GM23248 (cell line): ENCODE data around the gene EMID1. TPM values are rescaled to one million over a fixed set of nuclear protein-coding genes. Genes with fewer than 3 reads are reported as not detected.

Source experiments
- DNase-seq: peaks from one replicate; pipeline ENCODE4 v3.0.0-alpha.2; 2015
- H2AFZ ChIP-seq: fragments of 200-600 bp; sonication (generic); 2 replicates; pipeline ENCODE4 v1.6.1; 2016; ENCODE audit warnings: antibody characterized with exemption
- H3F3A ChIP-seq: fragments of 200-600 bp; sonication (generic); 2 replicates; pipeline ENCODE4 v1.6.1; 2016; ENCODE audit warnings: mild to moderate bottlenecking, antibody characterized with exemption, mixed run types; ENCODE audit not compliant: insufficient read depth
- H3K27ac ChIP-seq: fragments of 200-600 bp; sonication (generic); 2 replicates; pipeline ENCODE4 v1.5.1; 2016; ENCODE audit warnings: mild to moderate bottlenecking
- H3K27me3 ChIP-seq: fragments of 200-600 bp; sonication (generic); replicated peaks from 2 replicates; pipeline ENCODE4 v1.6.1; 2016; ENCODE audit warnings: mild to moderate bottlenecking; ENCODE audit not compliant: insufficient read depth
- H3K36me3 ChIP-seq: fragments of 200-600 bp; sonication (generic); 2 replicates; pipeline ENCODE4 v1.6.1; 2016; ENCODE audit warnings: low read depth, mild to moderate bottlenecking
- H3K4me1 ChIP-seq: fragments of 200-600 bp; sonication (generic); 2 replicates; pipeline ENCODE4 v1.6.1; 2016; ENCODE audit warnings: mild to moderate bottlenecking; ENCODE audit not compliant: insufficient read depth
- H3K4me2 ChIP-seq: fragments of 200-600 bp; sonication (generic); one replicate; pipeline ENCODE4 v1.6.1; 2016; ENCODE audit warnings: mild to moderate bottlenecking; ENCODE audit not compliant: unreplicated experiment
- H3K4me3 ChIP-seq: fragments of 200-600 bp; sonication (generic); 2 replicates; pipeline ENCODE4 v1.5.1; 2016; ENCODE audit warnings: mild to moderate bottlenecking
- H3K79me2 ChIP-seq: fragments of 200-600 bp; sonication (generic); 2 replicates; pipeline ENCODE4 v1.6.1; 2016; ENCODE audit warnings: mild to moderate bottlenecking; ENCODE audit not compliant: insufficient read depth
- H3K9ac ChIP-seq: fragments of 200-600 bp; sonication (generic); 2 replicates; pipeline ENCODE4 v1.6.1; 2016; ENCODE audit warnings: mild to moderate bottlenecking
- H3K9me2 ChIP-seq: fragments of 200-600 bp; sonication (generic); 2 replicates; pipeline ENCODE4 v1.6.1; 2016; ENCODE audit warnings: mixed run types, mild to moderate bottlenecking, moderate library complexity; ENCODE audit not compliant: insufficient read depth
- H3K9me3 ChIP-seq: fragments of 200-600 bp; sonication (generic); one replicate; pipeline ENCODE4 v1.6.1; 2017; ENCODE audit warnings: low read depth
- H4K20me1 ChIP-seq: fragments of 200-600 bp; sonication (generic); 2 replicates; pipeline ENCODE4 v1.6.0; 2016; ENCODE audit not compliant: insufficient read depth
- EZH2 ChIP-seq: fragments of 200-600 bp; sonication (generic); IDR thresholded peaks from 2 replicates; pipeline ENCODE4 v1.6.1; 2018; ENCODE audit warnings: antibody characterized with exemption, mild to moderate bottlenecking; ENCODE audit not compliant: insufficient read depth, poor library complexity, severe bottlenecking
- EZH2phosphoT487 ChIP-seq: fragments of 200-600 bp; sonication (generic); IDR thresholded peaks from 2 replicates; pipeline ENCODE4 v1.6.1; 2018; ENCODE audit warnings: antibody characterized with exemption, moderate library complexity, mild to moderate bottlenecking, low read depth; ENCODE audit not compliant: insufficient read depth
- WGBS, 2 experiments: methylation state at CpG; one replicate each; pipeline ENCODE4 v1.1.6; 2015 to 2017; ENCODE audit warnings: low lambda C conversion rate in 2 of 2, low coverage in 1 of 2; ENCODE audit errors: missing lambda C conversion rate in 2 of 2; 5-methylcytosine and 5-hydroxymethylcytosine counted together
- in situ Hi-C: fragments of 300-500 bp; cut with MboI; formaldehyde crosslinking; loops from 2 replicates; pipeline ENCODE4 v1.15.0; 2020
- polyA plus RNA-seq: library from polyadenylated mRNA; unstranded; fragments of >200 nt; fragmentation: Nextera tagmentation; extraction: Ambion mirVana; gene quantifications from 2 replicates; pipeline ENCODE4 v1.2.1, GENCODE V29; 2016
- total RNA-seq: library from RNA; depleted of rRNA; stranded (reverse); fragments of >200 nt; shearing (Covaris generic); gene quantifications from 2 replicates; pipeline ENCODE4 v1.2.3, GENCODE V29; 2014

Gene EMID1
- total and polyA plus RNA-seq, 2 experiments from 2014 or later = not detected

GRCh38 chr22:29199702-29200400 is 5.8 kb upstream of the EMID1 start:
- H3K9me3 ChIP-seq = no peaks in the 10 kb centered on the region
- H3K27me3 ChIP-seq = peaks cover 13% of the 10 kb centered on the region; the same call in 1 of the 2 replicates
- no peak overlapping the region for H3K27ac ChIP-seq
- DNase-seq = no peak
- in situ Hi-C loops = no loop called here
- no peak overlapping the region for H3K4me3 ChIP-seq
- TF ChIP-seq EZH2 = no peak
- no peak for TF ChIP-seq EZH2phosphoT487
- no peaks in the 10 kb centered on the region for H3F3A ChIP-seq
- no peak overlapping the region for H3K9ac ChIP-seq
- no peak overlapping the region for H3K4me2 ChIP-seq
- no peaks in the 10 kb centered on the region for H3K9me2 ChIP-seq
- H3K79me2 ChIP-seq = no peaks in the 10 kb centered on the region
- H3K36me3 ChIP-seq = no peaks in the 10 kb centered on the region
- H4K20me1 ChIP-seq = no peaks in the 10 kb centered on the region
- WGBS, 2 experiments = 70 to 74% methylated on average over 8 of the region's 8 CpGs
- no peak overlapping the region for H2AFZ ChIP-seq
- H3K4me1 ChIP-seq = no peaks in the 10 kb centered on the region

DNA sequence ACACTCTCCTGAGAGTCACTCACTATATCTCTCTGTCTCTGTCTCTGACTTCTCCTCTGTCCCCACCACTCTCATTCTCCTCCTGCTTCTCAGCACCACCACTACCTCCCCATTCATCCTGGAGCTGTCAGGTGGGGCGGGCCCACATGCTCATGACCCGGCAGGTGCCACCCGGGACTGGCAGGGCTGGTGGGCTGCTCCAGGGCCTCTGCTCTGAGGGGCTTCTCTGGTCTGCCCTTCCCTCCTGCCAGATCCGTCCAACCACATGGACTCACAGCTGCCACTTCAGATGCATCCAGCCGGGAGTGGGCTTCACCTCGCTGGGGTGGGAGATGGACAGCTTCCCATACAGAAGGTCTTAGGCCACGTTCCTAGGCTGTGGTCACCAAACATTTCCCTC is 4.8 kb upstream of the EMID1 start:
- Histone ChIP-seq H3K4me3 (no peak overlapping the region), H3K9me3 (no peaks in the 10 kb centered on the region), H3K4me2 (no peak overlapping the region), H3K36me3 (no peaks in the 10 kb centered on the region), H3K27me3 (peaks cover 13% of the 10 kb centered on the region; the same call in 1 of the 2 replicates), H3K4me1 (no peaks in the 10 kb centered on the region), H4K20me1 (no peaks in the 10 kb centered on the region), H3K9me2 (no peaks in the 10 kb centered on the region), H3K9ac (no peak overlapping the region), H3F3A (no peaks in the 10 kb centered on the region), H3K27ac (no peak overlapping the region), H3K79me2 (no peaks in the 10 kb centered on the region), H2AFZ (no peak overlapping the region)
- no peak for DNase-seq
- TF ChIP-seq EZH2 = no peak
- TF ChIP-seq EZH2phosphoT487 = no peak
- WGBS, 2 experiments = 83 to 89% methylated on average over 7 of the region's 7 CpGs
- in situ Hi-C loops = no loop called here

- no peaks in the 10 kb centered on the region for H3K79me2 ChIP-seq
- no peak overlapping the region for H3K4me3 ChIP-seq
- no peak overlapping the region for H3K27ac ChIP-seq
- H3K9me2 ChIP-seq = no peaks in the 10 kb centered on the region
- H3K4me1 ChIP-seq = no peaks in the 10 kb centered on the region
- DNase-seq = no peak
- H3K36me3 ChIP-seq = no peaks in the 10 kb centered on the region
- H3K9me3 ChIP-seq = no peaks in the 10 kb centered on the region
- 79 to 81% methylated on average over 7 of the region's 7 CpGs for WGBS, 2 experiments
- H2AFZ ChIP-seq = no peak overlapping the region
- peaks cover 20% of the 10 kb centered on the region for H3K27me3 ChIP-seq
- H3F3A ChIP-seq = no peaks in the 10 kb centered on the region
- no peak overlapping the region for H3K4me2 ChIP-seq
- TF ChIP-seq EZH2 (no peak), EZH2phosphoT487 (no peak)
- no peak overlapping the region for H3K9ac ChIP-seq
- no peaks in the 10 kb centered on the region for H4K20me1 ChIP-seq
- in situ Hi-C loops = no loop called here
Measured at GRCh38 chr22:29201782-29202181, 3.9 kb upstream of the EMID1 start.

- Histone ChIP-seq H3K4me2 (no peak overlapping the region), H3K4me1 (no peaks in the 10 kb centered on the region), H3K27me3 (peaks cover 26% of the 10 kb centered on the region), H4K20me1 (no peaks in the 10 kb centered on the region), H3K36me3 (no peaks in the 10 kb centered on the region), H3K27ac (no peak overlapping the region), H3K79me2 (no peaks in the 10 kb centered on the region), H3F3A (no peaks in the 10 kb centered on the region), H3K9me3 (no peaks in the 10 kb centered on the region), H3K4me3 (no peak overlapping the region), H3K9me2 (no peaks in the 10 kb centered on the region), H3K9ac (no peak overlapping the region), H2AFZ (no peak overlapping the region)
- 53 to 61% methylated on average over 23 to 24 of the region's 24 CpGs for WGBS, 2 experiments
- no peak for TF ChIP-seq EZH2phosphoT487
- TF ChIP-seq EZH2 = no peak
- no peak for DNase-seq
- in situ Hi-C loops = no loop called here
Measured at GRCh38 chr22:29202212-29203192, 3.2 kb upstream of the EMID1 start.
